22Rv1 (cell line): Measurements from ENCODE around the gene MADCAM1.

Source experiments
- ZFX ChIP-seq: fragments of 450-650 bp; IDR thresholded peaks from 2 replicates; pipeline ENCODE4 v1.6.1; 2017; ENCODE audit warnings: antibody characterized with exemption, borderline replicate concordance
- TF ChIP-seq, protein P1 (sequence below): fragments of 450-650 bp; IDR thresholded peaks from 2 replicates; pipeline ENCODE4 v1.5.1; 2017; ENCODE audit warnings: mild to moderate bottlenecking

- TF ChIP-seq, protein P1, sequence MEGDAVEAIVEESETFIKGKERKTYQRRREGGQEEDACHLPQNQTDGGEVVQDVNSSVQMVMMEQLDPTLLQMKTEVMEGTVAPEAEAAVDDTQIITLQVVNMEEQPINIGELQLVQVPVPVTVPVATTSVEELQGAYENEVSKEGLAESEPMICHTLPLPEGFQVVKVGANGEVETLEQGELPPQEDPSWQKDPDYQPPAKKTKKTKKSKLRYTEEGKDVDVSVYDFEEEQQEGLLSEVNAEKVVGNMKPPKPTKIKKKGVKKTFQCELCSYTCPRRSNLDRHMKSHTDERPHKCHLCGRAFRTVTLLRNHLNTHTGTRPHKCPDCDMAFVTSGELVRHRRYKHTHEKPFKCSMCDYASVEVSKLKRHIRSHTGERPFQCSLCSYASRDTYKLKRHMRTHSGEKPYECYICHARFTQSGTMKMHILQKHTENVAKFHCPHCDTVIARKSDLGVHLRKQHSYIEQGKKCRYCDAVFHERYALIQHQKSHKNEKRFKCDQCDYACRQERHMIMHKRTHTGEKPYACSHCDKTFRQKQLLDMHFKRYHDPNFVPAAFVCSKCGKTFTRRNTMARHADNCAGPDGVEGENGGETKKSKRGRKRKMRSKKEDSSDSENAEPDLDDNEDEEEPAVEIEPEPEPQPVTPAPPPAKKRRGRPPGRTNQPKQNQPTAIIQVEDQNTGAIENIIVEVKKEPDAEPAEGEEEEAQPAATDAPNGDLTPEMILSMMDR: no peak
- no peak for TF ChIP-seq ZFX
Observed at GRCh38 chr19:507286-508203, 11.3 kb downstream of the MADCAM1 start, which contains the start of gene TPGS1.
